Mesothelial cell of epicardium (in vitro differentiated cells): ENCODE results near the gene IGFBPL1. TPM values are rescaled to one million over a fixed set of nuclear protein-coding genes. Genes with fewer than 3 reads are reported as not detected.

Experiments used
- DNase-seq, 2 experiments: peaks; one replicate each; pipeline ENCODE4 v3.0.0; 2021; ENCODE audit warnings: low spot score in 2 of 2; ENCODE audit not compliant: unreplicated experiment in 2 of 2
- H3K27ac Mint-ChIP-seq: 2 replicates; pipeline ENCODE4 v1.8.0; 2021; ENCODE audit warnings: mixed read lengths
- H3K27me3 Mint-ChIP-seq: 2 replicates; pipeline ENCODE4 v1.8.0; 2021; ENCODE audit warnings: low read depth, mixed read lengths
- H3K36me3 Mint-ChIP-seq: 2 replicates; pipeline ENCODE4 v1.8.0; 2021; ENCODE audit warnings: mixed read lengths
- H3K4me1 Mint-ChIP-seq: 2 replicates; pipeline ENCODE4 v1.8.0; 2021; ENCODE audit warnings: mixed read lengths
- H3K4me3 Mint-ChIP-seq: 2 replicates; pipeline ENCODE4 v1.8.0; 2021; ENCODE audit warnings: mild to moderate bottlenecking, moderate library complexity, mixed read lengths
- H3K9me3 Mint-ChIP-seq: 2 replicates; pipeline ENCODE4 v1.8.0; 2021; ENCODE audit warnings: mixed read lengths
- total RNA-seq: library from RNA; stranded (reverse); gene quantifications from 3 replicates; pipeline ENCODE4 v1.2.1, GENCODE V29; 2021
- TF ChIP-seq, protein P1 (sequence below): fragments of 200-600 bp; sonication (generic); IDR thresholded peaks from one replicate; pipeline ENCODE4 v1.5.0; 2021; ENCODE audit warnings: antibody characterized with exemption; ENCODE audit not compliant: unreplicated experiment

IGFBPL1 gene
- total RNA-seq, 1 donor from 2014 or later, result 0.34 TPM

DNA sequence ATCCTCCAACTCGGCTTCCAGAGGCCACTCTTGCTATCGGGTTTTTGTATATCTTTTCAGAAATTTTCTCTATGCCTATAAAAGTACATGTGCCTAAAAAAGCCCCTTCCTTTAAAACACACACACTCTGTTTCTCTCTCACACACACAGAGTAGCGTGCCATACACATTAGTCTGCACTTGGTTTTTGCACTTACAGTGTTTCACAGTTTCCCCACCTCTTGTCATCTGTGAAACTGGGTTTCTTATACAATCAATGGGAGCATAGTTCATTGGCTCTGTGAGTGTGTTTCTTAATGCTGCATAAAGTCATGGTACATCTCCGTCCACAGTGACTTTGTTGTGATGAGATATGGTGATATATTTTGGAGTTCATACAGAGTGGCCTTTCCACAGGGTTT lies 664 bp upstream of the IGFBPL1 start:
- peak overlapping the region; percentile 49 for H3K4me3 Mint-ChIP-seq
- no peaks in the 10 kb centered on the region for H3K36me3 Mint-ChIP-seq
- peaks cover 10% of the 10 kb centered on the region for H3K4me1 Mint-ChIP-seq
- no peak for DNase-seq
- TF ChIP-seq, protein P1, sequence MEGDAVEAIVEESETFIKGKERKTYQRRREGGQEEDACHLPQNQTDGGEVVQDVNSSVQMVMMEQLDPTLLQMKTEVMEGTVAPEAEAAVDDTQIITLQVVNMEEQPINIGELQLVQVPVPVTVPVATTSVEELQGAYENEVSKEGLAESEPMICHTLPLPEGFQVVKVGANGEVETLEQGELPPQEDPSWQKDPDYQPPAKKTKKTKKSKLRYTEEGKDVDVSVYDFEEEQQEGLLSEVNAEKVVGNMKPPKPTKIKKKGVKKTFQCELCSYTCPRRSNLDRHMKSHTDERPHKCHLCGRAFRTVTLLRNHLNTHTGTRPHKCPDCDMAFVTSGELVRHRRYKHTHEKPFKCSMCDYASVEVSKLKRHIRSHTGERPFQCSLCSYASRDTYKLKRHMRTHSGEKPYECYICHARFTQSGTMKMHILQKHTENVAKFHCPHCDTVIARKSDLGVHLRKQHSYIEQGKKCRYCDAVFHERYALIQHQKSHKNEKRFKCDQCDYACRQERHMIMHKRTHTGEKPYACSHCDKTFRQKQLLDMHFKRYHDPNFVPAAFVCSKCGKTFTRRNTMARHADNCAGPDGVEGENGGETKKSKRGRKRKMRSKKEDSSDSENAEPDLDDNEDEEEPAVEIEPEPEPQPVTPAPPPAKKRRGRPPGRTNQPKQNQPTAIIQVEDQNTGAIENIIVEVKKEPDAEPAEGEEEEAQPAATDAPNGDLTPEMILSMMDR, result no peak
- no peak overlapping the region for H3K27ac Mint-ChIP-seq
- no peaks in the 10 kb centered on the region for H3K9me3 Mint-ChIP-seq
- H3K27me3 Mint-ChIP-seq, result peaks cover 67% of the 10 kb centered on the region

DNA sequence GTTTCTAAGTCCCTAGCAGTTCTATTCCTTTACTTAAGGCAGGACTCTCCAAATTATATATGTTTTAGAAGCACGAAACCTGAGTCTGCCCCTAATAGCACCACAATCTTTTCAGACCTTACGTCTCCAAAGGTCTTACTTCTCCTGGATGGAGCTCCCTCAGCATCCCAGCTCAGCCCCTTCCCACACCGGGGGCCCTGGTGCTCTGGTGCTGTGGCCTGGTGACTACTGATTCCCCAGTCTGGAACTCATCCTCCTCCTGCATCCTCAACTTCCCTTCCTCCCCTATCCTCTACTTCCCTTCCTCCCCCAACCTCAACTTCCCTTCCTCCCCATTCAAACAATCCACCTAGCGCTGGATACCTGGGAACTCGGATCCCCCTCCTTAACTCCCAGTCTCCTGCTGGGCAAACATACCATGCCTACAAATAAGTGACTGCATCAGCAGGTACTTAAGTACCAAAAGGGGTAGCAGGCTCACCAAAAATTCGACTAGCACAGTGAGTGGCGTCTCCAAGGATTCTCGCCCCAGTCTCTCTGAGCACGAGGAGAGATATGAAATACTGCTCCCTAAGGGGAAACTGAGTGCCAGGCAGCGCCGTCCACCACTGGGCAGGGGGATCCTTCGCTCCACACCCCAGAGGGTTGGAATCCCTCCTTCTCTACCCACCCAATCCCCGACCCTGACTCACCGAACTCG lies 831 bp downstream of the IGFBPL1 start:
- no peak overlapping the region for H3K27ac Mint-ChIP-seq
- DNase-seq, result no peak
- no peaks in the 10 kb centered on the region for H3K9me3 Mint-ChIP-seq
- H3K27me3 Mint-ChIP-seq, result peaks cover 77% of the 10 kb centered on the region
- TF ChIP-seq, protein P1, result no peak
- H3K36me3 Mint-ChIP-seq, result no peaks in the 10 kb centered on the region
- H3K4me3 Mint-ChIP-seq, result peak overlapping the region; percentile 48
- peaks cover 10% of the 10 kb centered on the region for H3K4me1 Mint-ChIP-seq

DNA sequence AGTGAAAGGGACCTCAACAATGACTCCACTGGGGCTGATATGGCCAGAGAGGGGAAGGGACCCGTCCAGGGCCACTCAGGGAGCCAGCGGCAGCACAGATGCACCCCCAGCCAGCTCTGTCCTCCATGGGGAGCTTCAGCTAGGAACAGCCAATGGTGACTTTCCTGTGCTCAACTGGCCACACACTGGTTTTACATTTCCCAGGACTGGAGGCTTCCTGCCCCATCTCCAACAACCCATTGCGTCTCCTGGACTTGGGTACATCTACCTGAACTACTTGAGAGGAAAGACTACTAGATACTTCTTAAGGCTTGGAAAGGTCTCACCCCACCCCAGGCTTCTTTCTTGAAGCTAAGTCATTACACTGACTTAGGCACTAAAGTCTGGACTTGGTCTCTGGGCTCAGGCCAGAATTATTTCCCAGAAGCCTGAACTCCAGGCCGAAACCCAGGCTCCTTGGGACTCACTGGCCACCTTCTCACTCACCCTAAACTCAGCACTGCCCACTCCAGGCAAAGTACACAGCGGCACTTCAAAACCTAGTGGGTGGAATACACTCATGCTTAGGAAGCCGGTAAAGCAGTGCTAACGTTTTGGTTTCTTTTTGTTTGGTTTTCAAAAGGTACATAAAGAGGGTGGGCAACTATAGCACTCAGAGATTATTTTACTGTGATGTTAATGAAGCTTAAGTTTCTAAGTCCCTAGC lies 1.5 kb downstream of the IGFBPL1 start:
- DNase-seq, result no peak
- no peak overlapping the region for H3K27ac Mint-ChIP-seq
- peaks cover 74% of the 10 kb centered on the region for H3K27me3 Mint-ChIP-seq
- H3K9me3 Mint-ChIP-seq, result no peaks in the 10 kb centered on the region
- H3K4me3 Mint-ChIP-seq, result no peak overlapping the region
- peaks cover 10% of the 10 kb centered on the region for H3K4me1 Mint-ChIP-seq
- no peaks in the 10 kb centered on the region for H3K36me3 Mint-ChIP-seq
- TF ChIP-seq, protein P1, result no peak

DNA sequence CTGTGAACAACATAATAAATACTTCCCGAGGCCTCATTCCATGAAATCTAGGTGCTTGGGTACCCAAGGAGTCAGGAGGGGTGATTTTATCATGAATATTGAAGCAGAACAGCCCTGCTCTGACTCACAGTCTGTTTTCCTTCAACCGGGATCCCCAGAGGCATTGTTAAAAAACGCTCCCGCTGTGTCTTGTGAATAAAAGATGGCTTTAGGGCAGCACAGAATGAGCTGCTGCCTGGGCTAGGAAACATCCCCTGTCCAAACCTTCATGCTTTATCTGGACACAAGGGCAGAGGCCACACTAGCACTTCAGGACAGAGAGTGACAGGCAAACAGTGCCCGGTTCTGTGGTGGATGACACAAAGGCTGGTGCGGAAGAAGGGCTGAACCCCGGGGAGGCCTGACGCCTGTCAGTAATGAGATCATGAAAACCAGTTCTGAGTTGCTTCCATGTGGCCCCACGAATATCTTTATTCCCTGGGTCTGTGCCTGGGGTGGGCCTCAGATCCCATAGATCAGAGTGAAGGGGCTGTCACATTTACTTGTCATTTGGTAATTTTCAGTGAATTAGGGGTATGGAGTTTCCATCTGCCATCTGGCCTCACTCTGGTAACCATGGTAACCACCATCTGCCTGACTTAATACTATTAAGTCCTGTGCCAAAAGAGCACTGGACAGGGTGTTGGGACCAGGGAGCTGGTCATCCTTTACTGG lies 2.6 kb downstream of the IGFBPL1 start:
- Mint-ChIP-seq H3K4me3 (no peak overlapping the region), H3K27ac (no peak overlapping the region), H3K27me3 (peaks cover 71% of the 10 kb centered on the region), H3K9me3 (no peaks in the 10 kb centered on the region), H3K36me3 (no peaks in the 10 kb centered on the region), H3K4me1 (peaks cover 10% of the 10 kb centered on the region)
- no peak for DNase-seq
- TF ChIP-seq, protein P1, result no peak

DNA sequence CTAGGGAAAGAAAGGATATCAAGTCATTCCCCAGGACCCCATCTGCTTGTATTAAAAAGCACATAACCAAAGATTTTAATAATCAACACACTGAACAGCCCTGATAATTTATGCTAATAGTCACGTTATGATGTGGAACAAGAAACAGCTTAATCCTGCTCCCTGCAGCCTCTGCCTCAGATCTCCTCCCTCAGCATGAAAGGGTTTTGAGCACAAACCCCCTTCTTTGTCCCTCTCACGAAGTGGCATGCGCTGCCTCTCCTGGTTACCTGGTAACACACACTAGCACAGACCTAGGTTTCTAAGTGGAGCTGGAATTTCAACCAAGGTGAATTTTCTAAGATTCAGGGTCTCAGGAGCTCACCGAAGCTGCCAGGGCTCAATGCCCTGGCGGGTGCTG lies 5.1 kb downstream of the IGFBPL1 start:
- no peaks in the 10 kb centered on the region for H3K36me3 Mint-ChIP-seq
- no peak overlapping the region for H3K27ac Mint-ChIP-seq
- no peak for DNase-seq
- H3K9me3 Mint-ChIP-seq, result no peaks in the 10 kb centered on the region
- no peak overlapping the region for H3K4me3 Mint-ChIP-seq
- TF ChIP-seq, protein P1, result no peak
- H3K4me1 Mint-ChIP-seq, result peaks cover 10% of the 10 kb centered on the region
- peaks cover 62% of the 10 kb centered on the region for H3K27me3 Mint-ChIP-seq
